MCF 10A (cell line): ENCODE results near the gene CPNE7. TPM values are rescaled to one million over a fixed set of nuclear protein-coding genes. Genes with fewer than 3 reads are reported as not detected.

Source experiments
- BruUV-seq: library from RNA; stranded (reverse); fragments of 400-500 nt; replicated peaks from 2 replicates; lab custom pipeline; 2021; lab: Mats Ljungman, UMichigan
- CTCF ChIA-PET: fragments of 300-600 bp; sonication (Branson Sonifier 250); formaldehyde crosslinking; extraction: SDS; loops from one replicate; lab custom pipeline; 2021; ENCODE audit warnings: antibody characterized with exemption, inconsistent platforms; lab: Yijun Ruan, JAX
- POLR2A ChIA-PET: fragments of 300-600, 350-650 bp; sonication (Branson Sonifier 250); formaldehyde crosslinking; extraction: SDS; loops from one replicate; lab custom pipeline; 2020; ENCODE audit warnings: antibody characterized with exemption, inconsistent platforms; lab: Yijun Ruan, JAX
- DNase-seq: peaks from one replicate; pipeline ENCODE4 v3.0.0-alpha.2; 2018; ENCODE audit not compliant: unreplicated experiment
- H3K27ac Mint-ChIP-seq: one replicate; pipeline ENCODE4 v1.8.0; 2022; ENCODE audit warnings: mild to moderate bottlenecking, low read depth, mixed read lengths; ENCODE audit not compliant: unreplicated experiment
- H3K27me3 Mint-ChIP-seq: one replicate; pipeline ENCODE4 v1.8.0; 2022; ENCODE audit warnings: mixed read lengths; ENCODE audit not compliant: insufficient read depth, unreplicated experiment
- H3K36me3 Mint-ChIP-seq: one replicate; pipeline ENCODE4 v1.8.0; 2022; ENCODE audit warnings: mild to moderate bottlenecking, moderate library complexity, mixed read lengths; ENCODE audit not compliant: insufficient read depth, unreplicated experiment
- H3K4me1 Mint-ChIP-seq: one replicate; pipeline ENCODE4 v1.8.0; 2022; ENCODE audit warnings: mixed read lengths; ENCODE audit not compliant: insufficient read depth, unreplicated experiment
- H3K4me3 Mint-ChIP-seq: one replicate; pipeline ENCODE4 v1.8.0; 2022; ENCODE audit warnings: mild to moderate bottlenecking, moderate library complexity, mixed read lengths; ENCODE audit not compliant: unreplicated experiment
- H3K9me3 Mint-ChIP-seq: one replicate; pipeline ENCODE4 v1.8.0; 2022; ENCODE audit warnings: mixed read lengths; ENCODE audit not compliant: unreplicated experiment
- CTCF ChIP-seq: fragments of 200-600 bp; IDR thresholded peaks from one replicate; pipeline ENCODE4 v1.8.0; 2022; ENCODE audit warnings: antibody characterized with exemption, mild to moderate bottlenecking; ENCODE audit not compliant: unreplicated experiment
- intact Hi-C: fragments of 100-400 bp; cut with micrococcal nuclease; formaldehyde crosslinking; loops from 2 replicates; pipeline ENCODE4 v1.14.1; 2022
- total RNA-seq: library from RNA; stranded (reverse); gene quantifications from 2 replicates; pipeline ENCODE4 v1.2.3, GENCODE V29; 2022

The CPNE7 gene
- total RNA-seq, 1 experiment from 2014 or later = 86.8 TPM

- no TSS peak for BruUV-seq
- no peak overlapping the region for H3K4me3 Mint-ChIP-seq
These were observed 38.0 kb upstream of the CPNE7 start for GRCh38 chr16:89537549-89537925.

GRCh38 chr16:89538286-89538685, 37.3 kb upstream of the CPNE7 start:
- ChIA-PET CTCF (no interaction called here), POLR2A (interaction anchor here (0.9 to 1.5 kb wide), 3 partner anchors 21 to 29 kb away, joined by 3 to 5 read pairs (median 4); no protein-coding TSS in a partner anchor)
- no peak overlapping the region for H3K4me3 Mint-ChIP-seq
- no peaks in the 10 kb centered on the region for H3K27me3 Mint-ChIP-seq
- no peak overlapping the region for H3K27ac Mint-ChIP-seq
- intact Hi-C loops = no loop called here
- TF ChIP-seq CTCF = no peak
- no peak for DNase-seq
- H3K4me1 Mint-ChIP-seq = no peaks in the 10 kb centered on the region
- H3K9me3 Mint-ChIP-seq = no peaks in the 10 kb centered on the region
- H3K36me3 Mint-ChIP-seq = peaks cover 54% of the 10 kb centered on the region
- BruUV-seq = no TSS peak

More at GRCh38 chr16:89537549-89537925, 38.0 kb upstream of the CPNE7 start:
- no peak for DNase-seq
- no peak for TF ChIP-seq CTCF
- Mint-ChIP-seq H3K9me3 (no peaks in the 10 kb centered on the region), H3K4me1 (no peaks in the 10 kb centered on the region), H3K27me3 (no peaks in the 10 kb centered on the region), H3K27ac (no peak overlapping the region), H3K36me3 (peaks cover 57% of the 10 kb centered on the region)
- ChIA-PET CTCF (interaction anchor here (0.6 kb wide), 1 partner anchor 18 kb away, joined by 3 read pairs; no protein-coding TSS in a partner anchor), POLR2A (interaction anchor here (0.9 to 1.5 kb wide), 3 partner anchors 22 to 28 kb away, joined by 3 to 5 read pairs (median 4); no protein-coding TSS in a partner anchor)
- intact Hi-C loops = no loop called here

- H3K27me3 Mint-ChIP-seq = no peaks in the 10 kb centered on the region
- no peak overlapping the region for H3K27ac Mint-ChIP-seq
- no peaks in the 10 kb centered on the region for H3K9me3 Mint-ChIP-seq
- ChIA-PET CTCF (interaction anchor here (0.7 to 1.5 kb wide), 2 partner anchors 15 to 16 kb away, joined by 3 read pairs; no protein-coding TSS in a partner anchor), POLR2A (no interaction called here)
- TF ChIP-seq CTCF = no peak
- BruUV-seq = no TSS peak
- H3K36me3 Mint-ChIP-seq = peaks cover 35% of the 10 kb centered on the region
- no peak overlapping the region for H3K4me3 Mint-ChIP-seq
- no peak for DNase-seq
- intact Hi-C loops = no loop called here
- no peaks in the 10 kb centered on the region for H3K4me1 Mint-ChIP-seq
These were observed 35.0 kb upstream of the CPNE7 start for GRCh38 chr16:89540557-89540956.

- H3K36me3 Mint-ChIP-seq = peaks cover 27% of the 10 kb centered on the region
These were observed 33.8 kb upstream of the CPNE7 start for GRCh38 chr16:89541792-89542191.

More at GRCh38 chr16:89541792-89542191, 33.8 kb upstream of the CPNE7 start:
- Mint-ChIP-seq H3K27ac (peak overlapping the region; percentile 50), H3K27me3 (no peaks in the 10 kb centered on the region), H3K4me3 (no peak overlapping the region), H3K9me3 (no peaks in the 10 kb centered on the region), H3K4me1 (no peaks in the 10 kb centered on the region)
- CTCF ChIA-PET = interaction anchor here (0.7 kb wide), 1 partner anchor 380 kb away, joined by 5 read pairs; no protein-coding TSS in a partner anchor
- TF ChIP-seq CTCF = no peak
- no TSS peak for BruUV-seq
- no peak for DNase-seq
- intact Hi-C loops = no loop called here
- POLR2A ChIA-PET = no interaction called here
